ENCODE results near the gene SC5D. TPM values are rescaled to one million over a fixed set of nuclear protein-coding genes. Genes with fewer than 3 reads are reported as not detected.

SC5D gene
- polyA plus RNA-seq, 2 of the 4 experiments (the other 2 are of a cell fraction) = 18.1 to 28.1 TPM

GRCh38 chr11:121309688-121310087, 17.1 kb downstream of the SC5D start:
- Histone ChIP-seq H3K4me3 (no peak overlapping the region), H3K4me1 (no peaks in the 10 kb centered on the region), H3K9me3 (no peaks in the 10 kb centered on the region), H3K27ac (no peak overlapping the region), H3K4me2 (no peak overlapping the region)
- POLR2A ChIA-PET = no interaction called here
- DNase-seq (ENCODE audit: low read depth in 1 of 2, low spot score in 1 of 2) (no peak), FAIRE-seq (no peak), ATAC-seq (no peak)
- TF ChIP-seq CEBPB (IDR thresholded peaks at IDR 0.05) (no peak), HOXA7 (CRISPR knock-in tag; IDR thresholded peaks at IDR 0.05) (no peak), HOXB5 (CRISPR knock-in tag; IDR thresholded peaks at IDR 0.05) (no peak), NPAS2 (CRISPR knock-in tag; IDR thresholded peaks at IDR 0.05; ENCODE audit: borderline replicate concordance) (no peak), FOXS1 (CRISPR knock-in tag; IDR thresholded peaks at IDR 0.05) (no peak), FOSL2 (IDR thresholded peaks at IDR 0.05) (no peak), FOSL2 (CRISPR knock-in tag; IDR thresholded peaks at IDR 0.05) (no peak), EP300 (IDR thresholded peaks at IDR 0.05) (no peak), NR3C1 (IDR thresholded peaks at IDR 0.05) (no peak)
- TF ChIP-seq, protein P1, sequence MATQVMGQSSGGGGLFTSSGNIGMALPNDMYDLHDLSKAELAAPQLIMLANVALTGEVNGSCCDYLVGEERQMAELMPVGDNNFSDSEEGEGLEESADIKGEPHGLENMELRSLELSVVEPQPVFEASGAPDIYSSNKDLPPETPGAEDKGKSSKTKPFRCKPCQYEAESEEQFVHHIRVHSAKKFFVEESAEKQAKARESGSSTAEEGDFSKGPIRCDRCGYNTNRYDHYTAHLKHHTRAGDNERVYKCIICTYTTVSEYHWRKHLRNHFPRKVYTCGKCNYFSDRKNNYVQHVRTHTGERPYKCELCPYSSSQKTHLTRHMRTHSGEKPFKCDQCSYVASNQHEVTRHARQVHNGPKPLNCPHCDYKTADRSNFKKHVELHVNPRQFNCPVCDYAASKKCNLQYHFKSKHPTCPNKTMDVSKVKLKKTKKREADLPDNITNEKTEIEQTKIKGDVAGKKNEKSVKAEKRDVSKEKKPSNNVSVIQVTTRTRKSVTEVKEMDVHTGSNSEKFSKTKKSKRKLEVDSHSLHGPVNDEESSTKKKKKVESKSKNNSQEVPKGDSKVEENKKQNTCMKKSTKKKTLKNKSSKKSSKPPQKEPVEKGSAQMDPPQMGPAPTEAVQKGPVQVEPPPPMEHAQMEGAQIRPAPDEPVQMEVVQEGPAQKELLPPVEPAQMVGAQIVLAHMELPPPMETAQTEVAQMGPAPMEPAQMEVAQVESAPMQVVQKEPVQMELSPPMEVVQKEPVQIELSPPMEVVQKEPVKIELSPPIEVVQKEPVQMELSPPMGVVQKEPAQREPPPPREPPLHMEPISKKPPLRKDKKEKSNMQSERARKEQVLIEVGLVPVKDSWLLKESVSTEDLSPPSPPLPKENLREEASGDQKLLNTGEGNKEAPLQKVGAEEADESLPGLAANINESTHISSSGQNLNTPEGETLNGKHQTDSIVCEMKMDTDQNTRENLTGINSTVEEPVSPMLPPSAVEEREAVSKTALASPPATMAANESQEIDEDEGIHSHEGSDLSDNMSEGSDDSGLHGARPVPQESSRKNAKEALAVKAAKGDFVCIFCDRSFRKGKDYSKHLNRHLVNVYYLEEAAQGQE (IDR thresholded peaks at IDR 0.05) = no peak
- CTCF ChIA-PET = no interaction called here
- WGBS (ENCODE audit: missing lambda C conversion rate) = 90% methylated on average over 4 of the region's 4 CpGs

GRCh38 chr11:121310908-121311307, 18.3 kb downstream of the SC5D start:
- no peaks in the 10 kb centered on the region for H3K9me3 ChIP-seq
- CTCF ChIA-PET = no interaction called here
- TF ChIP-seq TFCP2L1 (CRISPR knock-in tag; IDR thresholded peaks at IDR 0.05) = no peak
- no peak for TF ChIP-seq TP53 (CRISPR knock-in tag; IDR thresholded peaks at IDR 0.05)
- TF ChIP-seq, protein P2, sequence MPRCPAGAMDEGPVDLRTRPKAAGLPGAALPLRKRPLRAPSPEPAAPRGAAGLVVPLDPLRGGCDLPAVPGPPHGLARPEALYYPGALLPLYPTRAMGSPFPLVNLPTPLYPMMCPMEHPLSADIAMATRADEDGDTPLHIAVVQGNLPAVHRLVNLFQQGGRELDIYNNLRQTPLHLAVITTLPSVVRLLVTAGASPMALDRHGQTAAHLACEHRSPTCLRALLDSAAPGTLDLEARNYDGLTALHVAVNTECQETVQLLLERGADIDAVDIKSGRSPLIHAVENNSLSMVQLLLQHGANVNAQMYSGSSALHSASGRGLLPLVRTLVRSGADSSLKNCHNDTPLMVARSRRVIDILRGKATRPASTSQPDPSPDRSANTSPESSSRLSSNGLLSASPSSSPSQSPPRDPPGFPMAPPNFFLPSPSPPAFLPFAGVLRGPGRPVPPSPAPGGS (IDR thresholded peaks at IDR 0.05) = no peak
- TF ChIP-seq ZNF302 (CRISPR knock-in tag; IDR thresholded peaks at IDR 0.05) = no peak
- no peak for TF ChIP-seq MYC (IDR thresholded peaks at IDR 0.05; ENCODE audit: borderline replicate concordance, low read length)
- TF ChIP-seq, protein P3, sequence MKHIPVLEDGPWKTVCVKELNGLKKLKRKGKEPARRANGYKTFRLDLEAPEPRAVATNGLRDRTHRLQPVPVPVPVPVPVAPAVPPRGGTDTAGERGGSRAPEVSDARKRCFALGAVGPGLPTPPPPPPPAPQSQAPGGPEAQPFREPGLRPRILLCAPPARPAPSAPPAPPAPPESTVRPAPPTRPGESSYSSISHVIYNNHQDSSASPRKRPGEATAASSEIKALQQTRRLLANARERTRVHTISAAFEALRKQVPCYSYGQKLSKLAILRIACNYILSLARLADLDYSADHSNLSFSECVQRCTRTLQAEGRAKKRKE (CRISPR knock-in tag; IDR thresholded peaks at IDR 0.05; ENCODE audit: low read depth) = no peak
- TF ChIP-seq, protein P4, sequence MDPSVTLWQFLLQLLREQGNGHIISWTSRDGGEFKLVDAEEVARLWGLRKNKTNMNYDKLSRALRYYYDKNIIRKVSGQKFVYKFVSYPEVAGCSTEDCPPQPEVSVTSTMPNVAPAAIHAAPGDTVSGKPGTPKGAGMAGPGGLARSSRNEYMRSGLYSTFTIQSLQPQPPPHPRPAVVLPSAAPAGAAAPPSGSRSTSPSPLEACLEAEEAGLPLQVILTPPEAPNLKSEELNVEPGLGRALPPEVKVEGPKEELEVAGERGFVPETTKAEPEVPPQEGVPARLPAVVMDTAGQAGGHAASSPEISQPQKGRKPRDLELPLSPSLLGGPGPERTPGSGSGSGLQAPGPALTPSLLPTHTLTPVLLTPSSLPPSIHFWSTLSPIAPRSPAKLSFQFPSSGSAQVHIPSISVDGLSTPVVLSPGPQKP (IDR thresholded peaks at IDR 0.05; ENCODE audit: low read depth, low read length) = no peak
- no peak for TF ChIP-seq HOXA7 (CRISPR knock-in tag; IDR thresholded peaks at IDR 0.05)
- TF ChIP-seq EHMT2 (IDR thresholded peaks at IDR 0.05; ENCODE audit: low read depth) = no peak
- no peak for TF ChIP-seq SREBF2 (IDR thresholded peaks at IDR 0.05)
- no peak for TF ChIP-seq ESRRA (IDR thresholded peaks at IDR 0.05; ENCODE audit: borderline replicate concordance, low read length)
- no peak for TF ChIP-seq HEYL (CRISPR knock-in tag; IDR thresholded peaks at IDR 0.05)
- H3K4me3 ChIP-seq = no peak overlapping the region
- no peak for FAIRE-seq
- 88% methylated on average over 1 of the region's 1 CpG for WGBS (ENCODE audit: missing lambda C conversion rate)
- no peak overlapping the region for H3K27ac ChIP-seq
- DNase-seq (ENCODE audit: low read depth in 1 of 2, low spot score in 1 of 2) = no peak
- POLR2A ChIA-PET = no interaction called here
- no peak overlapping the region for H3K4me2 ChIP-seq
- H3K4me1 ChIP-seq = no peaks in the 10 kb centered on the region
- ATAC-seq = no peak
